GM21576 (cell line): Measurements from ENCODE around the gene ADCY1.

Experiments
- ATAC-seq: cut with Tn5 transposase; IDR thresholded peaks from one replicate; pipeline ENCODE4 v1.9.1; 2021; ENCODE audit warnings: mild to moderate bottlenecking, moderate library complexity; ENCODE audit not compliant: unreplicated experiment

Gene ADCY1

GRCh38 chr7:45592230-45592991, 18.2 kb downstream of the ADCY1 start:
- ATAC-seq = no peak

- ATAC-seq = no peak
Measured at GRCh38 chr7:45593121-45593541, 19.0 kb downstream of the ADCY1 start.

- ATAC-seq = no peak
Measured at GRCh38 chr7:45593877-45594276, 19.7 kb downstream of the ADCY1 start.

- no peak for ATAC-seq
Measured at GRCh38 chr7:45594745-45595535, 20.8 kb downstream of the ADCY1 start.

- ATAC-seq = no peak
Measured at GRCh38 chr7:45595809-45596664, 21.9 kb downstream of the ADCY1 start.

GRCh38 chr7:45596665-45597095, 22.5 kb downstream of the ADCY1 start:
- no peak for ATAC-seq

GRCh38 chr7:45597286-45597984, 23.3 kb downstream of the ADCY1 start:
- no peak for ATAC-seq

GRCh38 chr7:45598886-45599520, 24.8 kb downstream of the ADCY1 start:
- ATAC-seq = no peak

GRCh38 chr7:45599851-45600706, 25.9 kb downstream of the ADCY1 start:
- no peak for ATAC-seq

- ATAC-seq = no peak
Measured at GRCh38 chr7:45601094-45601493, 26.9 kb downstream of the ADCY1 start.

GRCh38 chr7:45601816-45602540, 27.8 kb downstream of the ADCY1 start:
- ATAC-seq = no peak

- ATAC-seq = no peak
Measured at GRCh38 chr7:45606050-45606449, 31.9 kb downstream of the ADCY1 start.

GRCh38 chr7:45606931-45607330, 32.8 kb downstream of the ADCY1 start:
- no peak for ATAC-seq

GRCh38 chr7:45609180-45609579, 35.0 kb downstream of the ADCY1 start:
- ATAC-seq = no peak

GRCh38 chr7:45610019-45610418, 35.9 kb downstream of the ADCY1 start:
- ATAC-seq = no peak

- ATAC-seq = no peak
Measured at GRCh38 chr7:45610660-45611299, 36.6 kb downstream of the ADCY1 start.

GRCh38 chr7:45617166-45617565, 43.0 kb downstream of the ADCY1 start:
- no peak for ATAC-seq

- ATAC-seq = no peak
Measured at GRCh38 chr7:45622058-45622457, 47.9 kb downstream of the ADCY1 start.
